ENCODE results near the gene SOX18. TPM values are rescaled to one million over a fixed set of nuclear protein-coding genes. Genes with fewer than 3 reads are reported as not detected.

SOX18 gene
- total and polyA plus RNA-seq, 2 of the 13 experiments (the other 11 are each of a cell fraction or from before 2014, with no cell fraction given), result 1.6 to 1.9 TPM

GRCh38 chr20:64055893-64056638, 6.6 kb upstream of the SOX18 start (continued):
- no peak; the same call in 1 of the 2 replicates for TF ChIP-seq HIVEP1 (CRISPR knock-in tag; IDR thresholded peaks at IDR 0.05)
- TF ChIP-seq ZNF431 (CRISPR knock-in tag; IDR thresholded peaks at IDR 0.05; ENCODE audit: borderline replicate concordance, low read depth), result no peak
- no peak; the same call in 1 of the 2 replicates for TF ChIP-seq NR0B2 (CRISPR knock-in tag; IDR thresholded peaks at IDR 0.05)
- no peak for TF ChIP-seq ATF6 (CRISPR knock-in tag; conservative IDR thresholded peaks at IDR 0.05)
- TF ChIP-seq HMGA1 (CRISPR knock-in tag; conservative IDR thresholded peaks at IDR 0.05), result no peak
- TF ChIP-seq GTF2F1 (IDR thresholded peaks at IDR 0.05; ENCODE audit: low read length), result no peak
- TF ChIP-seq ZNF253 (CRISPR knock-in tag; IDR thresholded peaks at IDR 0.05; ENCODE audit: borderline replicate concordance), result 0 out of 2 replicates have a peak, but pooled peaks have one; percentile 60
- peak; percentile 94; the same call in 1 of the 2 replicates for TF ChIP-seq TERF1 (CRISPR knock-in tag; IDR thresholded peaks at IDR 0.05)
- TF ChIP-seq TAF15 (IDR thresholded peaks at IDR 0.05; ENCODE audit: low read depth, low read length, poor library complexity, severe bottlenecking), result no peak
- TF ChIP-seq ZNF883 (CRISPR knock-in tag; IDR thresholded peaks at IDR 0.05; ENCODE audit: not compliant biosample characterization), result no peak
- peak; percentile 59; the same call in 1 of the 2 replicates for TF ChIP-seq MTA1 (CRISPR knock-in tag; IDR thresholded peaks at IDR 0.05; ENCODE audit: borderline replicate concordance)
- TF ChIP-seq ATF4 (CRISPR knock-in tag; IDR thresholded peaks at IDR 0.05), result no peak
- no peak for TF ChIP-seq NFE2L1 (CRISPR knock-in tag; IDR thresholded peaks at IDR 0.05; ENCODE audit: borderline replicate concordance)
- no peak for TF ChIP-seq ZNF260 (CRISPR knock-in tag; IDR thresholded peaks at IDR 0.05; ENCODE audit: borderline replicate concordance, low read depth)
- TF ChIP-seq CERS6 (CRISPR knock-in tag; IDR thresholded peaks at IDR 0.05), result no peak
- TF ChIP-seq MXD1 (CRISPR knock-in tag; IDR thresholded peaks at IDR 0.05), result peak; percentile 64
- TF ChIP-seq KAT2B (IDR thresholded peaks at IDR 0.05; ENCODE audit: borderline replicate concordance, low read depth, low read length), result no peak
- TF ChIP-seq FOXK1 (CRISPR knock-in tag; IDR thresholded peaks at IDR 0.05; ENCODE audit: borderline replicate concordance, low read depth), result no peak
- TF ChIP-seq MAFK (conservative IDR thresholded peaks at IDR 0.05 in 1 of 2, IDR thresholded peaks at IDR 0.05 in 1 of 2; ENCODE audit: low read length in 2 of 2), result no peak
- TF ChIP-seq ZNF713 (CRISPR knock-in tag; IDR thresholded peaks at IDR 0.05), result 0 out of 2 replicates have a peak, but pooled peaks have one; percentile 26
- TF ChIP-seq CREB1 (IDR thresholded peaks at IDR 0.05), result no peak
- no peak for TF ChIP-seq CREB1 (CRISPR knock-in tag; IDR thresholded peaks at IDR 0.05)
- peak; percentile 64; the same call in 1 of the 2 replicates for TF ChIP-seq FOSL2 (CRISPR knock-in tag; IDR thresholded peaks at IDR 0.05)

Measured in HepG2 (cell line).